Vagina (tissue), 2 donors: ENCODE data around the gene PRDM16.

Experiments
- POLR2A ChIP-seq, 2 donors: fragments of 450-650 bp; IDR thresholded peaks; one replicate each; pipeline ENCODE4 v1.6.1; 2017; ENCODE audit warnings: antibody characterized with exemption in 2 of 2, mild to moderate bottlenecking in 2 of 2, moderate library complexity in 2 of 2
- TF ChIP-seq, protein P1 (sequence below), 3 experiments: fragments of 450-650 bp in 2 of 3; fragments of 200-600 bp in 1 of 3; sonication (generic) in 1 of 3; IDR thresholded peaks; one replicate each; pipeline ENCODE4 v1.5.1; 2017 to 2019; ENCODE audit warnings: antibody characterized with exemption in 3 of 3, mild to moderate bottlenecking in 2 of 3, moderate library complexity in 2 of 3

GRCh38 chr1:3273447-3273846, 204.4 kb downstream of the PRDM16 start:
- TF ChIP-seq, protein P1, sequence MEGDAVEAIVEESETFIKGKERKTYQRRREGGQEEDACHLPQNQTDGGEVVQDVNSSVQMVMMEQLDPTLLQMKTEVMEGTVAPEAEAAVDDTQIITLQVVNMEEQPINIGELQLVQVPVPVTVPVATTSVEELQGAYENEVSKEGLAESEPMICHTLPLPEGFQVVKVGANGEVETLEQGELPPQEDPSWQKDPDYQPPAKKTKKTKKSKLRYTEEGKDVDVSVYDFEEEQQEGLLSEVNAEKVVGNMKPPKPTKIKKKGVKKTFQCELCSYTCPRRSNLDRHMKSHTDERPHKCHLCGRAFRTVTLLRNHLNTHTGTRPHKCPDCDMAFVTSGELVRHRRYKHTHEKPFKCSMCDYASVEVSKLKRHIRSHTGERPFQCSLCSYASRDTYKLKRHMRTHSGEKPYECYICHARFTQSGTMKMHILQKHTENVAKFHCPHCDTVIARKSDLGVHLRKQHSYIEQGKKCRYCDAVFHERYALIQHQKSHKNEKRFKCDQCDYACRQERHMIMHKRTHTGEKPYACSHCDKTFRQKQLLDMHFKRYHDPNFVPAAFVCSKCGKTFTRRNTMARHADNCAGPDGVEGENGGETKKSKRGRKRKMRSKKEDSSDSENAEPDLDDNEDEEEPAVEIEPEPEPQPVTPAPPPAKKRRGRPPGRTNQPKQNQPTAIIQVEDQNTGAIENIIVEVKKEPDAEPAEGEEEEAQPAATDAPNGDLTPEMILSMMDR (IDR thresholded peaks at IDR 0.05), result no peak
- no peak for TF ChIP-seq POLR2A (IDR thresholded peaks at IDR 0.05)
